ENCODE measurements around the gene ERMAP.

DNA sequence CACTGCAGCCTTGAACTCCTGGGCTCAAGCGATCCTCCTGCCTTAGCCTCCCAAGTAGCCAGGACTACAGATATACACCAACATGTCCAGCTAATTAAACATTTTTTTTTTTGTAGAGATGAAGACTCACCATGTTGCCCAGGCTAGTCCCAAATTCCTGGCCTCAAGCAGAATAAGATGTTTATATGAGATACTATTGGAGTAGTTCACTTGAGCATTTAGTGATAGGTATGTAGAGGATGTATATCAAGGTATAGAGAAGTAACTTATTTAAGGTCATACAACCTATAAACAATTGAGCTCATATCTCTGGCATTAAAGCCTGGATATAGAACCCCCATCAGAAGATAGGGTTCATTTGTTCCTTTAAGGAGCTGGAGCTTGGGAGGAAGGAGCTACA, 36.7 kb upstream of the ERMAP start:
- TF ChIP-seq, protein P1, sequence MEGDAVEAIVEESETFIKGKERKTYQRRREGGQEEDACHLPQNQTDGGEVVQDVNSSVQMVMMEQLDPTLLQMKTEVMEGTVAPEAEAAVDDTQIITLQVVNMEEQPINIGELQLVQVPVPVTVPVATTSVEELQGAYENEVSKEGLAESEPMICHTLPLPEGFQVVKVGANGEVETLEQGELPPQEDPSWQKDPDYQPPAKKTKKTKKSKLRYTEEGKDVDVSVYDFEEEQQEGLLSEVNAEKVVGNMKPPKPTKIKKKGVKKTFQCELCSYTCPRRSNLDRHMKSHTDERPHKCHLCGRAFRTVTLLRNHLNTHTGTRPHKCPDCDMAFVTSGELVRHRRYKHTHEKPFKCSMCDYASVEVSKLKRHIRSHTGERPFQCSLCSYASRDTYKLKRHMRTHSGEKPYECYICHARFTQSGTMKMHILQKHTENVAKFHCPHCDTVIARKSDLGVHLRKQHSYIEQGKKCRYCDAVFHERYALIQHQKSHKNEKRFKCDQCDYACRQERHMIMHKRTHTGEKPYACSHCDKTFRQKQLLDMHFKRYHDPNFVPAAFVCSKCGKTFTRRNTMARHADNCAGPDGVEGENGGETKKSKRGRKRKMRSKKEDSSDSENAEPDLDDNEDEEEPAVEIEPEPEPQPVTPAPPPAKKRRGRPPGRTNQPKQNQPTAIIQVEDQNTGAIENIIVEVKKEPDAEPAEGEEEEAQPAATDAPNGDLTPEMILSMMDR (IDR thresholded peaks at IDR 0.05 in 4 of 5, conservative IDR thresholded peaks at IDR 0.05 in 1 of 5) = no peak
- no peak for TF ChIP-seq POLR2A (IDR thresholded peaks at IDR 0.05)

All from gastrocnemius medialis (tissue), 4 donors.